RWPE1 (cell line): ENCODE data around the gene SORBS1.

Experiments
- CTCF ChIA-PET: fragments of 350-600 bp; sonication (Branson Sonifier 250); formaldehyde crosslinking; extraction: SDS; loops from one replicate; lab custom pipeline; 2021; lab: Yijun Ruan, JAX
- POLR2A ChIA-PET: fragments of 400-600 bp; formaldehyde crosslinking; extraction: SDS; loops from one replicate; lab custom pipeline; 2020; ENCODE audit warnings: antibody characterized with exemption; ENCODE audit not compliant: low non-redundant PET; lab: Yijun Ruan, JAX
- DNase-seq: peaks from one replicate; pipeline ENCODE4 v3.0.0; 2012; ENCODE audit warnings: low spot score
- H3K27ac ChIP-seq: fragments of 450-650 bp; 2 replicates; pipeline ENCODE4 v1.5.1; 2017
- TF ChIP-seq, protein P1 (sequence below): fragments of 450-650 bp; conservative IDR thresholded peaks from 2 replicates; pipeline ENCODE4 v1.5.1; 2017; ENCODE audit warnings: low read depth, mild to moderate bottlenecking

The SORBS1 gene

DNA sequence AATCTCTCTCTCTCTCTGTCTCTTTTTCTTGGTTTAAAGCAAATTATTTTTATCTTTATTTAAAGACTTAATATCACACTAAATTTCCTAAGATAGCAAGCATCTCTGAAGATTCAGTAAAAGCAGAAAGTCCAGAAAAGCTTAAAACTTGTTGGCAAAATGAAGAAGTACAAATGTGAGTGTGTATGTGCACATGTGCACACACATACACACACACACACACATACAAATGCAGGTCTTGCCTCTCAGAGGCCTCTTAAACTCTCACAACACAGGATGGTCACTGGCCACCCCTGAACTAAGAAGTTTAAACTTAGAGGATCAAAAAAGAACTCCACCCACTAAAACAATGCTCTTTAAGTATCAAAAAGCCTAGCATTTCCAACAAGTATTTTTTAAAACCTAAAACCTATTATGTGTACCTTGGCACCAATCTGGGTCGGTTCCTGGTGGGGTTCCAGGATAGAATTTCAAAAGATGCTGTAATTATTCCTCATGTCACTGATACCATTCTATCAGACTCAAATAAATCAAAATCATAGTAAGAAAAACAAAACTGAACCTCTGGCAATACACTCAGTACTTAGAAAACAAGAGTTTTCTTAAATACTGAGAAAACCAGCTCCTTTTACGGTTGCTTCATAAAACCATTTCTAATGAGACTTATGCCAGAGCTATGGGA, 55.0 kb downstream of the SORBS1 start:
- no peak for DNase-seq
- POLR2A ChIA-PET = no interaction called here
- CTCF ChIA-PET = interaction anchor here (0.7 to 0.9 kb wide), 2 partner anchors 15 to 96 kb away, joined by 3 to 5 read pairs; no protein-coding TSS in a partner anchor
- no peak overlapping the region for H3K27ac ChIP-seq
- TF ChIP-seq, protein P1, sequence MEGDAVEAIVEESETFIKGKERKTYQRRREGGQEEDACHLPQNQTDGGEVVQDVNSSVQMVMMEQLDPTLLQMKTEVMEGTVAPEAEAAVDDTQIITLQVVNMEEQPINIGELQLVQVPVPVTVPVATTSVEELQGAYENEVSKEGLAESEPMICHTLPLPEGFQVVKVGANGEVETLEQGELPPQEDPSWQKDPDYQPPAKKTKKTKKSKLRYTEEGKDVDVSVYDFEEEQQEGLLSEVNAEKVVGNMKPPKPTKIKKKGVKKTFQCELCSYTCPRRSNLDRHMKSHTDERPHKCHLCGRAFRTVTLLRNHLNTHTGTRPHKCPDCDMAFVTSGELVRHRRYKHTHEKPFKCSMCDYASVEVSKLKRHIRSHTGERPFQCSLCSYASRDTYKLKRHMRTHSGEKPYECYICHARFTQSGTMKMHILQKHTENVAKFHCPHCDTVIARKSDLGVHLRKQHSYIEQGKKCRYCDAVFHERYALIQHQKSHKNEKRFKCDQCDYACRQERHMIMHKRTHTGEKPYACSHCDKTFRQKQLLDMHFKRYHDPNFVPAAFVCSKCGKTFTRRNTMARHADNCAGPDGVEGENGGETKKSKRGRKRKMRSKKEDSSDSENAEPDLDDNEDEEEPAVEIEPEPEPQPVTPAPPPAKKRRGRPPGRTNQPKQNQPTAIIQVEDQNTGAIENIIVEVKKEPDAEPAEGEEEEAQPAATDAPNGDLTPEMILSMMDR = no peak

DNA sequence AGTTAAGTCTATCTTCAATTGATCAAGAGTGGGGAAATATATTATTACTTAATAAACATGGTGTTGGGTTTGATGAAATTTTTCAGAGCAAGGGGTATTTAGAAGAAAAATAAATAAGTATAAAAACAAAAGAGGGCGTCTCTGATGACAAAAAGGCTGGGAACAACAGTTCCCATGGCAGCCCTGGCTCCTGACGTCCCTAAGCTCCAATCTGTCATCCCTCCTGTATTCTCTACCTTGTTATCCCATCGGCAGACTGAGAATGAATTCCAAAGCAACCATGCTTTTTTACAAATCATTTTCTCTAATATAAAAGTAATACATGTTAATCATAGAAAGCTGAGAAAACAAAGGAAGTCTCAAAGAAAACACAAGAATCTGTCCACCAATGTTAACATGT, 55.5 kb downstream of the SORBS1 start:
- POLR2A ChIA-PET = no interaction called here
- H3K27ac ChIP-seq = no peak overlapping the region
- no peak for DNase-seq
- TF ChIP-seq, protein P1 = no peak
- CTCF ChIA-PET = interaction anchor here (0.9 kb wide), 1 partner anchor 15 kb away, joined by 3 read pairs; no protein-coding TSS in a partner anchor

DNA sequence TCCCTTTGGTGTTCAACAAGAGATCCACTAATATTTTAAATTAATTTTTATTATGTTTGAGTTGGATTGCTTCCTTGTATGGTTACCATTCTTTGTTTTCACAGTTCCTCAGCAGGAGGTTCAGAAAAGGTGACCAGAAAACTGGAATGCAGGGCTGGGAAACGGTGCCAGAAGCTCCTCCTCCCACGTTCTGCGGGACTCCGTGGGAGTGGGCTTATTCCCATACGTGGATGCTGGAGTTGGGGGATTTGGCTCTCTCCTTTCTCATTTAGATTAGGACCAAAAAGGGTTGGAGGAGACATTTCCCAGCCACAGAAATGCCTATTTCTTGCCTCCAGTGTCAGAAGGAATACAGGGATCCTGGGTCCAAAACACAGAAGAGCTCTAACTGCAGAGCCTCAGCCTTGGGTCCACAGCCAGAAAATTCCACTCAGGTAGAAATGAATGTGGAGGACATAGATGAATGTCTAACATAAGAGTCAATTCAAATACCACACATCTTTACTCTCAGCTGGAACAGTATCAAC, 56.0 kb downstream of the SORBS1 start:
- DNase-seq = no peak
- ChIA-PET POLR2A (no interaction called here), CTCF (interaction anchor here (0.9 kb wide), 1 partner anchor 16 kb away, joined by 3 read pairs; no protein-coding TSS in a partner anchor)
- TF ChIP-seq, protein P1 = no peak
- no peak overlapping the region for H3K27ac ChIP-seq

DNA sequence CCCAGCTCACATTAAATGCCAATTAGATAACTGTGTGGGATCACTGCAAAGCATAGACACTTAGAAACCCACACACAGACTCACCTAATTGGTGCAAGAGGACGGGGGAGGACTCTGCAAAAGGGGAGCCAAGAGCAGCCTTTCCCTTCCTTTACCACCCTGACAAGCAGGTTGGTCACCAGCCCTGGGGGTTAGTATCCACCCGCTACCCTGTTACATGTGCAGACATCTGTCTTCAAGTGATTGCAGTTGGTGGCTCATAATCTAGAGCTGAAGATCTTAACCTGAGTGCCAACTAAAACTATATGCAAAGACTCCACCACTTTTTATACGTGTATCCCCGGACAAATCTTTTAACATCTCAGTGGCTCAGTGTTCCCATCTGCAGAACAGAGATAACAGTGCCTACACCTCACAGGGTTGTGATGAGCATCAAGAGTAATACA, 56.9 kb downstream of the SORBS1 start:
- CTCF ChIA-PET = interaction anchor here (0.6 kb wide), 1 partner anchor 1165 kb away, joined by 3 read pairs; no protein-coding TSS in a partner anchor

DNA sequence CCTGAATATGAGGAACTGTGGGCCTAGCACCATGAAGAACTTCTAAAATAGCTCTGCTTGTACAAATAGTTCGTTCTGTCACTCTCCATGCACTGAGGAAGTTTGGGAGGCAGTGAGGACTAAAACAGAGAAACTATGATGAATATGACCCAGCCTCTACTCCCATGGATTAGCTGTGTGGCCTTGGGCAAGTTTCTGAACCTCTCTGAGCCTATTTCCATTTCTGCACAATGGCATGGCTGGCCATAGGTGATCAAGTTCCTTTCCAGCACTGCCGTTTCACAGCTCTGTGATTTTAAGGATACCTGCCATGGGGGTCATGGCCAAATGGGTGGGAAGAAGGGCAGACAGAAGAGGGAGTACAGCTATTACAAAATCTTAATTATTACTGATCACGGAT, 57.6 kb downstream of the SORBS1 start:
- TF ChIP-seq, protein P1 = no peak
- no peak for DNase-seq
- ChIA-PET POLR2A (no interaction called here), CTCF (interaction anchor here (0.6 kb wide), 1 partner anchor 1166 kb away, joined by 3 read pairs; no protein-coding TSS in a partner anchor)
- H3K27ac ChIP-seq = no peak overlapping the region

More for the DNA sequence above, 56.9 kb downstream of the SORBS1 start:
- POLR2A ChIA-PET = no interaction called here
- H3K27ac ChIP-seq = no peak overlapping the region
- TF ChIP-seq, protein P1 = no peak
- peak; percentile 11 for DNase-seq

DNA sequence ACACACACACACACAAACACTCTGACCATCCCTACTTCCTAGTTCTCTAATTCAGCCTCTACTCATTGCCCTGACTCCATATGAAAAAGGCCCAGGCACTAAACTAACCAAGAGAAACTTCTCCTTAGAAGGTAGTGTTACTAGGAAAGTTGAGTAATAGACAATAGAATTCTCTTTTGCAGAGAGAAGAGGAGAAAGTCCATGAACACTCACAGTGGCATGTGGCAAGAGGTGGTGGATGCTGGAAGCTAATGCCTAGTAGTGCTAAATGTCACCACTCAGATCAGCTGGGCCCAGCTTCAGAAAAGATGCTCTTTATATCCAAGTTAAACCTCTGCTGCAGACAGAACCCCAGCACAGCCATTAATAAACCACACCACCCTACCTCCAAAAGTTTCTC, 58.2 kb downstream of the SORBS1 start:
- TF ChIP-seq, protein P1 = no peak
- CTCF ChIA-PET = no interaction called here
- DNase-seq = no peak
- no peak overlapping the region for H3K27ac ChIP-seq
- POLR2A ChIA-PET = no interaction called here
